Measurements from ENCODE around the gene KCNJ10.

- TF ChIP-seq, protein P1, sequence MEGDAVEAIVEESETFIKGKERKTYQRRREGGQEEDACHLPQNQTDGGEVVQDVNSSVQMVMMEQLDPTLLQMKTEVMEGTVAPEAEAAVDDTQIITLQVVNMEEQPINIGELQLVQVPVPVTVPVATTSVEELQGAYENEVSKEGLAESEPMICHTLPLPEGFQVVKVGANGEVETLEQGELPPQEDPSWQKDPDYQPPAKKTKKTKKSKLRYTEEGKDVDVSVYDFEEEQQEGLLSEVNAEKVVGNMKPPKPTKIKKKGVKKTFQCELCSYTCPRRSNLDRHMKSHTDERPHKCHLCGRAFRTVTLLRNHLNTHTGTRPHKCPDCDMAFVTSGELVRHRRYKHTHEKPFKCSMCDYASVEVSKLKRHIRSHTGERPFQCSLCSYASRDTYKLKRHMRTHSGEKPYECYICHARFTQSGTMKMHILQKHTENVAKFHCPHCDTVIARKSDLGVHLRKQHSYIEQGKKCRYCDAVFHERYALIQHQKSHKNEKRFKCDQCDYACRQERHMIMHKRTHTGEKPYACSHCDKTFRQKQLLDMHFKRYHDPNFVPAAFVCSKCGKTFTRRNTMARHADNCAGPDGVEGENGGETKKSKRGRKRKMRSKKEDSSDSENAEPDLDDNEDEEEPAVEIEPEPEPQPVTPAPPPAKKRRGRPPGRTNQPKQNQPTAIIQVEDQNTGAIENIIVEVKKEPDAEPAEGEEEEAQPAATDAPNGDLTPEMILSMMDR (IDR thresholded peaks at IDR 0.05): no peak
- TF ChIP-seq POLR2A (IDR thresholded peaks at IDR 0.05): no peak
These were observed 16.5 kb upstream of the KCNJ10 start for GRCh38 chr1:160086456-160086892.
